Mesenchymal stem cell (in vitro differentiated cells and primary cell): Measurements from ENCODE around the gene EMC8.

Experiments
- DNase-seq: peaks from one replicate; pipeline ENCODE4 v3.0.0-alpha.2; 2013
- H2AFZ ChIP-seq: one replicate; pipeline ENCODE4 v1.6.1; 2013; ENCODE audit warnings: low read depth, mild to moderate bottlenecking, control low read depth, inconsistent platforms, low read length, moderate library complexity
- H2AK5ac ChIP-seq: 2 replicates; pipeline ENCODE4 v1.6.1; 2013; ENCODE audit warnings: low read length, moderate library complexity, mild to moderate bottlenecking, inconsistent platforms; ENCODE audit not compliant: severe bottlenecking
- H2BK120ac ChIP-seq: one replicate; pipeline ENCODE4 v1.6.1; 2013; ENCODE audit warnings: low read depth, mild to moderate bottlenecking, inconsistent platforms, low read length, moderate library complexity
- H2BK12ac ChIP-seq, 2 experiments: one replicate each; pipeline ENCODE4 v1.6.1; 2013; ENCODE audit warnings: inconsistent platforms in 2 of 2, low read length in 2 of 2, mild to moderate bottlenecking in 2 of 2, moderate library complexity in 2 of 2, control low read depth in 1 of 2
- H2BK15ac ChIP-seq: one replicate; pipeline ENCODE4 v1.6.1; 2013; ENCODE audit warnings: mild to moderate bottlenecking, low read depth, inconsistent platforms; ENCODE audit not compliant: poor library complexity, severe bottlenecking
- H2BK5ac ChIP-seq: 2 replicates; pipeline ENCODE4 v1.6.1; 2013; ENCODE audit warnings: low read depth, mild to moderate bottlenecking, low read length, control low read depth, inconsistent platforms; ENCODE audit not compliant: poor library complexity, severe bottlenecking
- H3K14ac ChIP-seq, 2 experiments: one replicate each; pipeline ENCODE4 v1.6.1; 2013; ENCODE audit warnings: inconsistent platforms in 2 of 2, low read length in 2 of 2, control low read depth in 1 of 2, mild to moderate bottlenecking in 1 of 2, moderate library complexity in 1 of 2
- H3K18ac ChIP-seq, 2 experiments: one replicate each; pipeline ENCODE4 v1.6.1; 2013; ENCODE audit warnings: inconsistent platforms in 2 of 2, low read length in 2 of 2, control low read depth in 1 of 2, low read depth in 1 of 2, mild to moderate bottlenecking in 1 of 2
- H3K23ac ChIP-seq, 2 experiments: one replicate each; pipeline ENCODE4 v1.6.1; 2013; ENCODE audit warnings: inconsistent platforms in 2 of 2, low read length in 2 of 2, mild to moderate bottlenecking in 2 of 2, moderate library complexity in 2 of 2, control low read depth in 1 of 2
- H3K27ac ChIP-seq: 2 replicates; pipeline ENCODE4 v1.5.1; 2013; ENCODE audit warnings: mild to moderate bottlenecking, moderate library complexity, low read length, control low read depth, inconsistent platforms; ENCODE audit not compliant: poor library complexity, severe bottlenecking
- H3K27me3 ChIP-seq, 2 experiments: 2 replicates each; pipeline versions ENCODE4 v1.6.1 to v1.7.0; 2013; ENCODE audit warnings: low read length in 2 of 2, mild to moderate bottlenecking in 2 of 2, moderate library complexity in 2 of 2, control low read depth in 1 of 2, inconsistent platforms in 1 of 2; ENCODE audit not compliant: control insufficient read depth in 1 of 2, insufficient read depth in 1 of 2
- H3K36me3 ChIP-seq, 2 experiments: 2 replicates each; pipeline versions ENCODE4 v1.6.1 to v1.7.0; 2013; ENCODE audit warnings: low read length in 2 of 2, control low read depth in 1 of 2, inconsistent platforms in 1 of 2, low read depth in 1 of 2, mild to moderate bottlenecking in 1 of 2; ENCODE audit not compliant: insufficient read depth in 2 of 2, control insufficient read depth in 1 of 2
- H3K4ac ChIP-seq, 2 experiments: one replicate each; pipeline ENCODE4 v1.6.1; 2013; ENCODE audit warnings: inconsistent platforms in 2 of 2, low read length in 2 of 2, mild to moderate bottlenecking in 2 of 2, moderate library complexity in 2 of 2, control low read depth in 1 of 2, low read depth in 1 of 2
- H3K4me1 ChIP-seq: 2 replicates; pipeline ENCODE4 v1.6.1; 2013; ENCODE audit warnings: low read depth, low read length, control low read depth; ENCODE audit not compliant: control insufficient read depth, insufficient read depth
- H3K4me2 ChIP-seq: 2 replicates; pipeline ENCODE4 v1.6.1; 2013; ENCODE audit warnings: low read length, mild to moderate bottlenecking, inconsistent platforms; ENCODE audit not compliant: poor library complexity, severe bottlenecking
- H3K4me3 ChIP-seq, 2 experiments: 2 replicates each; pipeline versions ENCODE4 v1.5.1 to v1.7.0; 2013; ENCODE audit warnings: low read length in 2 of 2, mild to moderate bottlenecking in 2 of 2, control low read depth in 1 of 2, low read depth in 1 of 2; ENCODE audit not compliant: insufficient read depth in 1 of 2
- H3K79me1 ChIP-seq: replicated peaks from 2 replicates; pipeline ENCODE4 v1.6.1; 2013; ENCODE audit warnings: mild to moderate bottlenecking, control low read depth, low read length, inconsistent platforms; ENCODE audit not compliant: poor library complexity, severe bottlenecking
- H3K9ac ChIP-seq: 2 replicates; pipeline ENCODE4 v1.7.0; 2013; ENCODE audit warnings: mild to moderate bottlenecking, low read length, moderate library complexity
- H3K9me3 ChIP-seq: 2 replicates; pipeline ENCODE4 v1.7.0; 2013; ENCODE audit warnings: mild to moderate bottlenecking, low read length; ENCODE audit not compliant: control insufficient read depth
- H4K8ac ChIP-seq: one replicate; pipeline ENCODE4 v1.6.1; 2013; ENCODE audit warnings: inconsistent platforms, mild to moderate bottlenecking, low read length, moderate library complexity
- H4K91ac ChIP-seq: one replicate; pipeline ENCODE4 v1.6.1; 2013; ENCODE audit warnings: mild to moderate bottlenecking, low read length, inconsistent platforms
- WGBS: methylation state at CpG from one replicate; pipeline ENCODE4 v1.1.7; 2013; ENCODE audit warnings: mixed read lengths; 5-methylcytosine and 5-hydroxymethylcytosine counted together

EMC8 gene

GRCh38 chr16:85822145-85822544, 22.8 kb upstream of the EMC8 start:
- H3K9me3 ChIP-seq: peaks cover 3% of the 10 kb centered on the region
- H4K91ac ChIP-seq: no peak overlapping the region
- H3K18ac ChIP-seq: no peak overlapping the region
- WGBS: 92% methylated on average over 12 of the region's 12 CpGs
- H2AFZ ChIP-seq: no peak overlapping the region
- H2AK5ac ChIP-seq: no peak overlapping the region
- H3K4me2 ChIP-seq: no peak overlapping the region
- peak overlapping the region in 1 of 2 experiments; percentile 59 for H2BK12ac ChIP-seq
- peak; percentile 7 for DNase-seq
- no peak overlapping the region for H3K27ac ChIP-seq
- H3K14ac ChIP-seq: no peak overlapping the region
- H2BK5ac ChIP-seq: no peak overlapping the region
- no peak overlapping the region for H2BK15ac ChIP-seq
- no peak overlapping the region for H3K4me3 ChIP-seq
- no peak overlapping the region for H3K23ac ChIP-seq
- H3K36me3 ChIP-seq: no peaks in the 10 kb centered on the region
- no peak overlapping the region for H3K9ac ChIP-seq
- no peak overlapping the region for H2BK120ac ChIP-seq
- no peak overlapping the region for H4K8ac ChIP-seq
- peaks cover 22 to 43% of the 10 kb centered on the region in 2 experiments for H3K27me3 ChIP-seq
- H3K4me1 ChIP-seq: peaks cover 1% of the 10 kb centered on the region
- no peaks in the 10 kb centered on the region for H3K79me1 ChIP-seq
- H3K4ac ChIP-seq: no peak overlapping the region

DNA sequence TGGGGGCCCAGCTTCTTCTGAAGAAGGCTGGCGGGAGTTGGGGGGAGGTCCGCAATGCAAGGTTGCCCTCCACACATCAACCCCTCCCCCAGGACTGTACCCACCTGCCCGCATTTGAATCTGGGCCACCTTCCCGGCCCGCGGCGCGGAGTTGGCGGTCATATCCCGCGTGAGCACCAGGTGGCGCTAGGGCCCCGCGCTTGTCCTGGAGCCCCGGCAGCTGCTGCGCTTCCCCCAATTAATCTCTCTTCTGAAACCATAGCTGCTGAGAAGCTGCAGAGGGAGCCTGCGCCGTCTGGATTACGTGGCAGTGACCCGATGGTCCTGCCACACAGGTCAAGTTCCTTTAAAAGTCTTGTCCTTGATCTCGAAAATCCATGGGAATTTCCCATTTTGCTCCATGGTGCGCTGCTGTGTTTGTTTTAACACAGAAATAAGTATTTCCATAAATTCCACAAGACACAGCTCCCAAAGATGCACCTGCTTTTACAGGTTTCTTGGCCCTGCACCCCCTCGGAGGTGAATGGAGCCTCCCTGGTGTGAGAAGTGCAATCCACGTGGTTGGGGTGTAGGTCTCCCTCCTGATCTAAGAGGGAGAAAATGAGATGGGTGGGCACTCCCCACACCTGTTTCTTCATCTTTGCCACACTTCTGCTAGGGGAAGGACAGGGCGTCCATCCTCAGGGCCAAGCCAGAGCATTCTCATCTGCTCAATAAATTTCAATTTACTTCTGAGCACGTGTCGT, 22.2 kb upstream of the EMC8 start:
- Histone ChIP-seq H3K9ac (no peak overlapping the region), H3K4me2 (peak overlapping the region; percentile 7), H3K27me3 (peaks cover 22 to 39% of the 10 kb centered on the region in 2 experiments), H2BK15ac (peak overlapping the region; percentile 48), H2AFZ (no peak overlapping the region), H3K14ac (no peak overlapping the region), H3K18ac (no peak overlapping the region), H2BK120ac (no peak overlapping the region), H3K79me1 (no peaks in the 10 kb centered on the region), H3K9me3 (peaks cover 3% of the 10 kb centered on the region), H4K91ac (peak overlapping the region; percentile 22), H3K4ac (no peak overlapping the region), H3K4me3 (no peak overlapping the region), H2BK5ac (no peak overlapping the region), H2AK5ac (no peak overlapping the region), H3K4me1 (no peaks in the 10 kb centered on the region), H3K23ac (no peak overlapping the region), H2BK12ac (peak overlapping the region; percentile 8 to 59), H4K8ac (no peak overlapping the region), H3K36me3 (no peaks in the 10 kb centered on the region), H3K27ac (no peak overlapping the region)
- DNase-seq: peak; percentile 92
- 12% methylated on average over 26 of the region's 27 CpGs for WGBS

DNA sequence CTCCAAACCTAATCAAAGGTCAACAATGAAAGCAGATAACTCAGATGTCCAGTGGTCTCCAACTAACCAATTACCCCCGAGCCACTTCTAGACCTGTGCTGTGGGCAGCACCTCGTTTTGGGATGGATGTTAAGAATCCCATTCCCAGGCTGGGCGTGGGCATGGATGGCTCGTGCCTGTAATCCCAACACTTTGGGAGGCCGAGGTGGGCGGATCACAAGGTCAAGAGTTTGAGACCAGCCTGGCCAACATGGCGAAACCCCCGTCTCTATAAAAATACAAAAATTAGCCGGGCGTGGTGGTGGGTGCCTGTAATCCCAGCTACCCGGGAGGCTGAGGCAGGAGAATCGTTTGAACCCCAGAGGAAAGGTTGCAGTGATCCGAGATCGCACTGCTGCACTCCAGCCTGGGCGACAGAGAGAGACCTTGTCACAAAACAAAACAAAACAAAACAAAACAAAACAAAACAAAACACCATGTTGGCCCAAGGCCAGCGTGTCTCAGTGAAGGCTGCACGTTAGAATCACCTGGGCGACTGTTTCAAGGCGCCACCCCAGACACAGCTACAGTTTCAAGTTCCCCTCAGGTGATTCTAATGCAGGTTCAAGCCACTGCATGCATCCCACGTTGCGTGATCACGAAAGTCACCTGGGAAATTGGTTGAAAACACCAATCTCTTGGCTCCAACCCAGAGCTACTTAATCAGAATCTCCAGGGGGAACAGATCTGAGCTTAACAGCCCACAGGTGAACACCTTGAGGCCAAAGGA, 21.4 kb upstream of the EMC8 start:
- H3K23ac ChIP-seq: no peak overlapping the region
- no peak overlapping the region for H3K14ac ChIP-seq
- H3K4me3 ChIP-seq: no peak overlapping the region
- H3K4me1 ChIP-seq: no peaks in the 10 kb centered on the region
- H3K9me3 ChIP-seq: peaks cover 3% of the 10 kb centered on the region
- H2BK120ac ChIP-seq: no peak overlapping the region
- H4K91ac ChIP-seq: peak overlapping the region; percentile 22
- no peak overlapping the region for H4K8ac ChIP-seq
- no peak overlapping the region for H2AFZ ChIP-seq
- no peaks in the 10 kb centered on the region for H3K79me1 ChIP-seq
- DNase-seq: no peak
- no peak overlapping the region for H2BK12ac ChIP-seq
- no peak overlapping the region for H2BK5ac ChIP-seq
- H3K9ac ChIP-seq: no peak overlapping the region
- peaks cover 22 to 39% of the 10 kb centered on the region in 2 experiments for H3K27me3 ChIP-seq
- H3K4ac ChIP-seq: no peak overlapping the region
- no peak overlapping the region for H3K27ac ChIP-seq
- H3K18ac ChIP-seq: no peak overlapping the region
- WGBS: 65% methylated on average over 22 of the region's 22 CpGs
- no peak overlapping the region for H3K4me2 ChIP-seq
- H2AK5ac ChIP-seq: no peak overlapping the region
- no peaks in the 10 kb centered on the region for H3K36me3 ChIP-seq
- H2BK15ac ChIP-seq: peak overlapping the region; percentile 48

DNA sequence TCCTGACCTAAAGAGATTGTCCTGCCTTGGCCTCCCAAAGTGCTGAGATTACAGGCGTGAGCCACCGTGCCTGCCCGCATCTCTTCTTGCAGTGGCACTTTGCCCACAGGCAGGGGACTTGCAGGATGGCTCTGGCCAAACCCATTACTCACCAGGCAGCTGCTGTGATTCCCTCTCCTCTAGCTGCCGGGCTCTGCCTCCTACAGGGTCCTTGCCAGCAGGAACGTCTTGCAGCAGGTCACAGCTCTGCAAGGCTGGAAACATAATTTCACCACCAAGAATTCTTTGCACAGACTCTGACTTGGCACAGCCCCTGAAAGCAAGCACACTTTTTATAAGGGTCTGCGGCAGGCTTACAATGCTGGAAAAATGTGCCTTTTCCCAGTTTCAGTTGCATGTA, 20.4 kb upstream of the EMC8 start:
- Histone ChIP-seq H3K27ac (no peak overlapping the region), H2AFZ (no peak overlapping the region), H3K4ac (no peak overlapping the region), H3K18ac (no peak overlapping the region), H3K9me3 (peaks cover 3% of the 10 kb centered on the region), H3K4me3 (no peak overlapping the region), H4K91ac (no peak overlapping the region), H3K36me3 (no peaks in the 10 kb centered on the region), H3K9ac (no peak overlapping the region), H2AK5ac (no peak overlapping the region), H3K4me1 (no peaks in the 10 kb centered on the region), H2BK5ac (no peak overlapping the region), H3K23ac (no peak overlapping the region), H2BK120ac (no peak overlapping the region), H4K8ac (peak overlapping the region; percentile 55), H2BK15ac (no peak overlapping the region), H3K79me1 (no peaks in the 10 kb centered on the region), H3K14ac (no peak overlapping the region), H3K4me2 (no peak overlapping the region), H3K27me3 (peaks cover 30 to 47% of the 10 kb centered on the region in 2 experiments), H2BK12ac (no peak overlapping the region)
- 86% methylated on average over 6 of the region's 6 CpGs for WGBS
- no peak for DNase-seq
